Activated naive CD4-positive, alpha-beta T cell treated with anti-CD3 and anti-CD28 coated beads, Interleukin-2, amount 50 U/mL, for 24 hours (primary cell): ENCODE results near the gene KCNK15.
A peak's percentile ranks its signal among the peaks of the same experiment; 100 is the strongest.
"Not testable (repeated sequence)": the region's sequence is repeated elsewhere in the genome, so short reads cannot be mapped to it uniquely, and the experiment has no call there.

Source experiments
- H3K27ac Mint-ChIP-seq: one replicate; pipeline ENCODE4 v1.8.0; 2021; ENCODE audit warnings: mild to moderate bottlenecking, mixed read lengths
- H3K27me3 Mint-ChIP-seq: one replicate; pipeline ENCODE4 v1.8.0; 2021; ENCODE audit warnings: mixed read lengths
- H3K36me3 Mint-ChIP-seq: one replicate; pipeline ENCODE4 v1.8.0; 2021; ENCODE audit warnings: mixed read lengths
- H3K4me1 Mint-ChIP-seq: one replicate; pipeline ENCODE4 v1.8.0; 2021; ENCODE audit warnings: mixed read lengths
- H3K4me3 Mint-ChIP-seq: one replicate; pipeline ENCODE4 v1.8.0; 2021; ENCODE audit warnings: mild to moderate bottlenecking, mixed read lengths
- H3K9me3 Mint-ChIP-seq: one replicate; pipeline ENCODE4 v1.8.0; 2021; ENCODE audit warnings: mixed read lengths

The KCNK15 gene

GRCh38 chr20:44745598-44746366 is at the start of gene KCNK15:
Gene KCNK15 (plus strand): TSS chr20:44745865. CDS start chr20:44745911, 46 bp downstream.
- Mint-ChIP-seq H3K36me3 (no peaks in the 10 kb centered on the region), H3K4me1 (peaks cover 22% of the 10 kb centered on the region), H3K4me3 (peak within 1 kb of the TSS; percentile 78), H3K9me3 (no peaks in the 10 kb centered on the region), H3K27ac (peak within 1 kb of the TSS; percentile 91), H3K27me3 (peaks cover 3% of the 10 kb centered on the region)

DNA sequence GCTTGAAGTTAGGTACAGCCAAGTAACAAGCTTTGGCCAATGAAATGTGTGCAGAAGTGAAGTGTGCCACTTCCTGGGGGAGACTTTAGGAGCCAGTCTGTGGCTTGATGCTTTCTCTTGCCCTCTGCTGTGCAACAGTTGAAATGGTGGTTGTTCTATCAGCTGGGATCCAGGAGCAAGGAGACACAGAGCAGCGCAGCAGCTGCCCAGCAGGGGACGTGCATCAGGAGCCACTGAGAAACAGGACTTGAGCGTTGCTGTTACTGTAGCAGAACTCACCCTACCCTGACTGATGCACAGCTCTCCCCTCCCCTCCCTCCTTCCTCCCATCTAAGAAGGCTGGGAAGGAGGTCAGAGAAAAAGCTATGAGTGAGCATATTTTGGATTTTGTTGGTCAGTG is 49.4 kb upstream of the KCNK15 start:
- Mint-ChIP-seq H3K27ac (no peak overlapping the region), H3K27me3 (no peaks in the 10 kb centered on the region), H3K4me3 (no peak overlapping the region), H3K36me3 (no peaks in the 10 kb centered on the region), H3K4me1 (no peaks in the 10 kb centered on the region), H3K9me3 (no peaks in the 10 kb centered on the region)

DNA sequence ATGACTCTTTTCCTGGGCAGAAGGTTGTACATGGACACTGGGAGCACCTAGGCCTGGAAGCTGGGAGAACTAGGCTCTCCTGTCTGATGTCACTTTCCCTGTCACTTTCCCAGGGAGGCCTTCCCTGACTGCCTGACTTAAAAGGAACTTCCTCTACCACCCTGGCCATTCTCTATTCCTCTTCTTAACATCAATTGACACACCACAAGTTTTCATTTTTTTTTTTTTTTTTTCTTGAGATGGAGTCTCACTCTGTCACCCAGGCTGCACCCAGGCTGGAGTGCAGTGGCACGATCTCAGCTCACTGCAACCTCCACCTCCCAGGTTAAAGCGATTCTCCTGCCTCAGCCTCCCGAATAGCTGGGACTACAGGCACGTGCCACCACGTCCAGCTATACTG is 48.6 kb upstream of the KCNK15 start:
- not testable (repeated sequence) for H3K4me3 Mint-ChIP-seq, H3K27ac Mint-ChIP-seq, H3K4me1 Mint-ChIP-seq, H3K9me3 Mint-ChIP-seq, H3K27me3 Mint-ChIP-seq, H3K36me3 Mint-ChIP-seq

- H3K36me3 Mint-ChIP-seq: no peaks in the 10 kb centered on the region
- no peaks in the 10 kb centered on the region for H3K9me3 Mint-ChIP-seq
Measured at GRCh38 chr20:44698351-44698750, 47.3 kb upstream of the KCNK15 start.

GRCh38 chr20:44700306-44700705 is 45.4 kb upstream of the KCNK15 start:
- H3K4me1 Mint-ChIP-seq: no peaks in the 10 kb centered on the region
- H3K9me3 Mint-ChIP-seq: no peaks in the 10 kb centered on the region
- H3K27me3 Mint-ChIP-seq: no peaks in the 10 kb centered on the region
- H3K36me3 Mint-ChIP-seq: no peaks in the 10 kb centered on the region
- H3K4me3 Mint-ChIP-seq: no peak overlapping the region
- H3K27ac Mint-ChIP-seq: no peak overlapping the region

More at GRCh38 chr20:44698351-44698750, 47.3 kb upstream of the KCNK15 start:
- Mint-ChIP-seq H3K27me3 (no peaks in the 10 kb centered on the region), H3K27ac (no peak overlapping the region), H3K4me3 (no peak overlapping the region), H3K4me1 (no peaks in the 10 kb centered on the region)

DNA sequence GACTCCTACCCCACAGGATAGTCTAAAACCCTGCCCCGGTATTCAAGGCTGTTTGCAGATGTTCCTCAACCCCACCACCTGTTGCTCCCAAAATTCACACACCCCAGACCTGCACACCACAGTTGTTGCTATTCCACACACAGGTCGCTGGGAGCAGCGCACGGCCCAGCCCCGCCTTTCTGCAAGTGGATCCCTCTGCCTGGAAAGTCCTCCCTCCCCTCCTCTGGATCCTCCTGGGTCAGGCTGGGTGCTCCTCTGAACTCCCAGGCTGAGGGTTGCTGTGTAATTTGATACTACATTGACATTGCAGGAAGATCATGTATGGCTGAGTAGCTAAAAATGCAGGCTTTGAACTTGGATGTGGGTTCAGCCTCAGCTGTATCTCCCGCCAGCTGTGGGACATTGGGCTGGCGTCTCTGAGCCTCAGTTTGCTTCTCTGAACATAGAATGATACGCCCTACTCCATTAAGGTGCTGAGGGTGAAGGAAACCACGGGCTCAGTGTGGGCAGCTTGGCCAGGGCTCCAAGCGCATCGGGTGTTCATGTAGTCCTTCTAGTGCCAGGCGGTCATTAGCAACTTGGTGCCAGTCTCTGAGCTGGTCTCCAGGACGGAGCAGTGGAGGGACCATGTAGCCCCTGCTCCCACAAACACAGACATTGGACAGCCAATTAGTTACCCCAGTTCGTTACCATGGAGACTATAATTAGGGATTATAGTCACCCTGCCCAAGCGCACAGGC is 44.4 kb upstream of the KCNK15 start:
- Mint-ChIP-seq H3K27me3 (no peaks in the 10 kb centered on the region), H3K4me3 (no peak overlapping the region), H3K9me3 (no peaks in the 10 kb centered on the region), H3K36me3 (no peaks in the 10 kb centered on the region), H3K27ac (no peak overlapping the region), H3K4me1 (no peaks in the 10 kb centered on the region)

GRCh38 chr20:44701858-44702256 is 43.8 kb upstream of the KCNK15 start:
- Mint-ChIP-seq H3K4me3 (no peak overlapping the region), H3K27ac (no peak overlapping the region), H3K36me3 (no peaks in the 10 kb centered on the region), H3K9me3 (no peaks in the 10 kb centered on the region), H3K27me3 (no peaks in the 10 kb centered on the region), H3K4me1 (no peaks in the 10 kb centered on the region)

GRCh38 chr20:44702776-44703175 is 42.9 kb upstream of the KCNK15 start:
- no peak overlapping the region for H3K27ac Mint-ChIP-seq
- H3K36me3 Mint-ChIP-seq: no peaks in the 10 kb centered on the region
- H3K4me3 Mint-ChIP-seq: no peak overlapping the region
- no peaks in the 10 kb centered on the region for H3K9me3 Mint-ChIP-seq
- no peaks in the 10 kb centered on the region for H3K27me3 Mint-ChIP-seq
- H3K4me1 Mint-ChIP-seq: no peaks in the 10 kb centered on the region

DNA sequence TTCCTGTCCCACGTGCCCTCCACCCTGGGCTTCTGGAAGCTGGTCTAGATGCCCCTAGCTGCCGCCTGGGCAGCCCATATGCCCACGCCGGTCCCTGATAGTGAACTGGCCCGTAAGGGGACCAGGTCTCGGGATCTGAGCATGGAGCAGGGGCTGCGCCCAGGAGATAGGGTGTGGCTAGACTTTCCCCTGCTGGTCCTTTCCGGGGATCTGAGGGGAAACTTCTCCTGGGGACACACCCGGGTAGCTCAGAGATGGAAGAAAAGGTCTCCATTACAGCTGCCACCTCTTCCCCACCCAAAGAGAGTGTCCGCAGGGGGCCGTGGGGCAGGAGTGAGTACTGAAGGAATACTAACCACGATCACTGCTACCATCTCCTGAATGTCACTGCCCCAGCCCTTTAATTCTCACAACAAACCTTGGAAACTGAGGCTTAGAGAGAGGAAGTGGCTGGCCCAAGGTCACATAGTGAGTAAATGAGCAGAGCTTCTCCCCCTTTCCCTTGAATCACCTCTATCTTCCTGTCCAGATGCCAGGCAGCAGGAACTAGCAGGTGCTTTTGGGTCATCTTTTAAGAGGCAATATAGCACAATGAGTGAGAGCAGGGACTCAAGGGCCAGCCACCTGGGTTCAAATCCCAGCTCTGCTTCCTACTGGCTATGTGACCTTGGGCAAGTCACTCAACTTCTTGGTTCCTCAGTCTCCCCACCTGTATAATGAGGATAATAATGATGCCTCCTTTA is 42.3 kb upstream of the KCNK15 start:
- no peaks in the 10 kb centered on the region for H3K36me3 Mint-ChIP-seq
- H3K27me3 Mint-ChIP-seq: no peaks in the 10 kb centered on the region
- H3K4me3 Mint-ChIP-seq: no peak overlapping the region
- H3K27ac Mint-ChIP-seq: no peak overlapping the region
- no peaks in the 10 kb centered on the region for H3K4me1 Mint-ChIP-seq
- H3K9me3 Mint-ChIP-seq: no peaks in the 10 kb centered on the region

- Mint-ChIP-seq H3K4me1 (no peaks in the 10 kb centered on the region), H3K36me3 (no peaks in the 10 kb centered on the region), H3K27me3 (no peaks in the 10 kb centered on the region), H3K27ac (no peak overlapping the region), H3K4me3 (no peak overlapping the region), H3K9me3 (no peaks in the 10 kb centered on the region)
Measured at GRCh38 chr20:44703956-44704488, 41.6 kb upstream of the KCNK15 start.

DNA sequence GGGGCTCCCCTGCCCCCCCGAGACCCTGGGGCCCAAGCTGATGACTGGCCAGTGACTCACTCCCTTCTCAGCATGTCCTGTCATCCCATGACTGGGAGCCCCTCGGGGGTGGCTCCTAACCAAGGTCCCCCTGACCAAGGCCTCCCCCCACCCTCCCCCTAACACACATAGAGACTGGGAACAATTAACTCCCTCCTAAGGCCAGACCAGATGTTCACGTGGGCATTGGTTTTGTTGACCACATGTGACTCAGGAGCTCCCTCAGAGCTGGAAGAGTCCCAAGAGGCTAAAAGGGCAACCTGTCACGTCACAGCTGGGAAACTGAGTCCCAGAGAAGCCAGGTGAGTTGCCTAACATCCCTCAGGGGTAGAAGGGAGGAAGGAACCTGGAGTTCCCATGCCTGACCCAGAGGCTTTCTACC is 41.1 kb upstream of the KCNK15 start:
- Mint-ChIP-seq H3K27me3 (no peaks in the 10 kb centered on the region), H3K9me3 (no peaks in the 10 kb centered on the region), H3K36me3 (no peaks in the 10 kb centered on the region), H3K27ac (no peak overlapping the region), H3K4me3 (no peak overlapping the region), H3K4me1 (no peaks in the 10 kb centered on the region)

DNA sequence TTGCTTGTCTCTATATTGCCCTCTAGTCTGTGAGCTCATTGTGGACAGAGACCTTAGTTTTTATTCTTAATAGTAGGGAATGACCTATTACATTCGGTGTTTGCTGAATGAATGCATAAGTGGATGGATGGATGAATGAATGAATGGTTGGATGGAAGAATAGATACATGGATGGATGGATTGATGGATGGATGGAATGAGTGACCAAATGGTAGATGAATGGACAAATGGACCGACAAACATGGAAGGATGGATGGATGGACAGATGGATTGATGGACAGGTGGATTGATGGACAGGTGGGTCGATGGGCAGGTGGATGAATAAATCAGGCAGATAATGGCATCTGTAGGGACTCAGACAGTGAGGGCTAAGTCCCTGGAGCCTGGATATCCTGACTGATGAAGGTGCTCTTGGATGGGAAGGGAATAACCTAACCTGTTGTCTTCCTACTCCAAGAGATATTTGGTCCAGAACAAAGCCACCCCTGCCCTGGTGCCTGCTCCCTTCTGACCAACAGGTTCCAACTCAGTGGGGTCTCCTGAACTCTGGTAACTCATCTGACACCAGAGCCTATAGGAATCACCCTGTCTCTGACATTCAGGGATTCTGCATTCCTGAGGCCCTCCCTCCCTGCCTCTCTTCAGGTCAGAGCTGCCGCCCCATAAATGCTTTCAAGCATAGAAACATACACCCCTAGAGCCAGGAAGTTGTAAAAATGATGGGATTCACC is 40.1 kb upstream of the KCNK15 start:
- Mint-ChIP-seq H3K4me1 (no peaks in the 10 kb centered on the region), H3K4me3 (no peak overlapping the region), H3K36me3 (no peaks in the 10 kb centered on the region), H3K27me3 (no peaks in the 10 kb centered on the region), H3K27ac (no peak overlapping the region), H3K9me3 (no peaks in the 10 kb centered on the region)

GRCh38 chr20:44706301-44707017 is 39.2 kb upstream of the KCNK15 start:
- H3K27me3 Mint-ChIP-seq: no peaks in the 10 kb centered on the region
- no peak overlapping the region for H3K4me3 Mint-ChIP-seq
- H3K4me1 Mint-ChIP-seq: no peaks in the 10 kb centered on the region
- no peaks in the 10 kb centered on the region for H3K9me3 Mint-ChIP-seq
- no peak overlapping the region for H3K27ac Mint-ChIP-seq
- no peaks in the 10 kb centered on the region for H3K36me3 Mint-ChIP-seq

DNA sequence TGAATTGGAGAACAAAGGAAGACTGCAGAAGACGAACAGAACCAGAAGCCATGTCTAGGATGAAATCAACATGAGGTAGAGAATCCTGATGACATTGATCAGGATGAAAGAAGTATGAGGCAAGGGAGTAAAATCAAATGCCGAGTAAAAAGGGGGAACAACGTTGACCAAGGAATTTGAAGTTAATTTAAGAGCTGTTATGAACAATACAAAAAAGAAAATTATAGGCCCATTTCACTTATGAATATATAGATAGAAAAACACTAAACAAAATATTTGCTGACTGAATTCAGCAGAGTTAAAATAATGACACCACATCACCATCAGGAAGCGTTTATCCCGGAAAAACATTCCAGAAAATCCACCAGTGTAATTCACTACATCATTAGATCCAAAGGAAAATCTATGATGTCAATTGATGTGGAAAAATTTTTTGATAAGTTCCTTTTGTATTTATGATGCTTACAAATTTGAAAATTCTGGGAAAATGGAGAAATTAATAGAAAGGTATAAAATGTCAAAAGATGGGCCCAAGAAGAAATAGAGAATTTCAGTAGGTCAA is 38.6 kb upstream of the KCNK15 start:
- Mint-ChIP-seq H3K36me3 (no peaks in the 10 kb centered on the region), H3K27ac (no peak overlapping the region), H3K4me1 (no peaks in the 10 kb centered on the region), H3K27me3 (no peaks in the 10 kb centered on the region), H3K9me3 (no peaks in the 10 kb centered on the region), H3K4me3 (no peak overlapping the region)
